ENCODE results near the gene HJV. TPM values are rescaled to one million over a fixed set of nuclear protein-coding genes. Genes with fewer than 3 reads are reported as not detected.
A peak's percentile ranks its signal among the peaks of the same experiment; 100 is the strongest.
"Not testable (repeated sequence)": the region's sequence is repeated elsewhere in the genome, so short reads cannot be mapped to it uniquely, and the experiment has no call there.

The HJV gene
- total and polyA plus RNA-seq, 2 of the 4 experiments (the other 2 are of a cell fraction): not detected

GRCh38 chr1:146051852-146052676 lies 30.5 kb upstream of the HJV start:
- POLR2A ChIA-PET (ENCODE audit: unreplicated experiment): interaction anchor here (0.6 to 1.7 kb wide), 3 partner anchors 13 to 17 kb away, joined by 4 to 10 read pairs (median 6); no protein-coding TSS in a partner anchor
- H3K56ac ChIP-seq (ENCODE audit: extremely low read depth, insufficient read depth, low read length); H3K9me1 ChIP-seq (ENCODE audit: insufficient read depth, low read length); H2BK20ac ChIP-seq (ENCODE audit: low read depth, low read length); H2AK9ac ChIP-seq (replicated peaks; ENCODE audit: low read depth, low read length, poor library complexity); H2BK15ac ChIP-seq (ENCODE audit: low read depth, low read length); dilution Hi-C loops (cut with HindIII; ENCODE audit: low sequenced_read_pairs, unreplicated experiment); H2AK5ac ChIP-seq (ENCODE audit: low read depth, low read length); intact Hi-C loops (cut with micrococcal nuclease); H3K9me3 ChIP-seq (ENCODE audit: control insufficient read depth, insufficient read depth, low read length); H3K14ac ChIP-seq (replicated peaks; ENCODE audit: low read depth, low read length); H3K18ac ChIP-seq (ENCODE audit: low read depth, low read length); in situ Hi-C loops (cut with MboI; ENCODE audit: low sequenced_read_pairs); H3K79me1 ChIP-seq (ENCODE audit: low read depth in 1 of 2, low read length in 2 of 2); H3K23ac ChIP-seq (ENCODE audit: low read depth, low read length); H3K36me3 ChIP-seq (ENCODE audit: control insufficient read depth, insufficient read depth, low read length); H3K27me3 ChIP-seq (ENCODE audit: control insufficient read depth, insufficient read depth, low read length); H3K4me1 ChIP-seq (ENCODE audit: control insufficient read depth, insufficient read depth, low read length); H4K20me1 ChIP-seq (ENCODE audit: insufficient read depth, low read length): not testable (repeated sequence)
- peak overlapping the region; percentile 45 for H3K4me3 ChIP-seq (ENCODE audit: insufficient read depth, low read depth, low read length)
- peak overlapping the region; percentile 84 to 91; a peak in 3 of 4 replicates for H4K8ac ChIP-seq (ENCODE audit: low read depth in 2 of 2, low read length in 2 of 2)
- peak overlapping the region; percentile 65 for H2AFZ ChIP-seq (replicated peaks; ENCODE audit: low read length, poor library complexity)
- peak overlapping the region; percentile 67 for H3K27ac ChIP-seq (ENCODE audit: insufficient read depth, low read length)
- TF ChIP-seq MAZ (IDR thresholded peaks at IDR 0.05; ENCODE audit: borderline replicate concordance, low read depth, low read length) (peak; percentile 82), BHLHE40 (IDR thresholded peaks at IDR 0.05; ENCODE audit: low read depth, low read length) (peak; percentile 73), NFE2L2 (IDR thresholded peaks at IDR 0.05; ENCODE audit: low read depth, low read length) (peak; percentile 22; the same call in 1 of the 2 replicates), POLR2A (IDR thresholded peaks at IDR 0.05; ENCODE audit: low read depth, low read length) (peak; percentile 98), CHD1 (IDR thresholded peaks at IDR 0.05; ENCODE audit: low read depth, low read length) (peak; percentile 94; the same call in 1 of the 2 replicates), MAFK (IDR thresholded peaks at IDR 0.05; ENCODE audit: low read depth, low read length) (peak; percentile 93)
- H3K9ac ChIP-seq (ENCODE audit: low read depth, low read length): peak overlapping the region; percentile 24
- H4K5ac ChIP-seq (ENCODE audit: low read depth, low read length): peak overlapping the region; percentile 76
- peak; percentile 91 for ATAC-seq (ENCODE audit: low read depth)
- H3K4ac ChIP-seq (ENCODE audit: low read depth, low read length): peak overlapping the region; percentile 69
- H2BK5ac ChIP-seq (ENCODE audit: low read depth, low read length, poor library complexity, severe bottlenecking): peak overlapping the region; percentile 87
- H4K91ac ChIP-seq (ENCODE audit: insufficient read depth, low read depth, low read length): peak overlapping the region; percentile 54; the same call in 1 of the 2 replicates
- H2BK120ac ChIP-seq (ENCODE audit: low read depth, low read length): peak overlapping the region; percentile 81
- peak overlapping the region; percentile 86 for H3K4me2 ChIP-seq (ENCODE audit: low read depth, low read length)
- CTCF ChIA-PET: interaction anchor here (0.6 kb wide), 2 partner anchors 20 to 183 kb away, joined by 3 read pairs; no protein-coding TSS in a partner anchor
- WGBS, 2 experiments (ENCODE audit: extremely low coverage in 2 of 2, insufficient read length in 1 of 2): 0% methylated on average over 3 of the region's 47 CpGs; no CpG with 5 or more reads in 1 of the 2 experiments
- BruUV-seq (replicated peaks): TSS peak; percentile 100
- peak; percentile 98 for DNase-seq

Measured in IMR-90 (cell line).